Glomerular visceral epithelial cell (primary cell): Measurements from ENCODE around the gene COX4I2.
"Not testable (repeated sequence)": the region's sequence is repeated elsewhere in the genome, so short reads cannot be mapped to it uniquely, and the experiment has no call there.

Experiments used
- DNase-seq: peaks from one replicate; pipeline ENCODE4 v3.0.0-alpha.2; 2016; ENCODE audit errors: extremely low spot score

COX4I2 gene

DNA sequence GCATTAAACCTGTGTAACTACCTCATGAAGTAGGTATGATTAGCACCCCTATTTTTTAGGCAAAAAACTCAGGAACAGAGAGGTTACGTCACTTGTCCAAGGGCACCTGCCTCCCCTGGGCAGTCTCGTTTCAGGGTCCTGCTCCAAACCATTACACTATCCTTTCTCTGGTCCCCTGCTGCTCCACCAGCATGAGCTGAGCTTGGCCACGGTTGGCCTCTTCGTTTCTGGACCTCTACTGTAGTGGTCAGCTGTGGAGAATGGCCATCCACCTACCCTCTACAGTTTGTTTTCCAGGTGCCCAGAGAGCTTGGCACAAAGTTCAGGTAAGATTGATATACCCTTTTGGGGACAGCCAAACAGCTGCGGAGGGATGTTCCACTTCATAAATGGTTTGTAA lies 16.8 kb downstream of the COX4I2 start:
- no peak for DNase-seq

GRCh38 chr20:31661625-31662371 lies 24.1 kb downstream of the COX4I2 start:
- peak; percentile 93 for DNase-seq

DNA sequence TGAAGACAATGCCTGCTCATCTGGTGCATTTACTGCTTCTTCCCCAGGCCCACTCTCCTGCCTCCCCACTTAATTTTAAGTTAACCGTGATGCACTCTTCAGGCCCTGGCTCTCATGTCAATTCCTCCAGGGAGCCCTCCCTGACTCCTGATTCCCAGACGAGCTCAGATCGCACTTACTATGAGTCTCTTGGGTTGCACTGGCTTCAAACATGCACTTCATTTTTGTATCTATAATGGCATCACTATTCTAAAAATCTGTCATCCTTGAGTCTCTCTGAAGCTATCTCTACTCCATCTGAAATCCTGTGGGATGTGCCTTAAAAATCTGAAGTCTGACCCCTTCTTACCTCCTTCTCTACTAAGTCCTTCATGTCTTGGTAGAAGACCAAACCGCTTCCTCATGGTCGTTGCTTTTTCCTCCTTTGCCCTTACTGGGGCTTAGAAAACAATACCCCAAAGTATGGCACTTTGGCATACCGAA lies 24.7 kb downstream of the COX4I2 start:
- no peak for DNase-seq

GRCh38 chr20:31663524-31663837 lies 25.8 kb downstream of the COX4I2 start:
- DNase-seq = no peak

GRCh38 chr20:31663838-31664695 lies 26.4 kb downstream of the COX4I2 start:
- no peak for DNase-seq

GRCh38 chr20:31664696-31665354 lies 27.1 kb downstream of the COX4I2 start:
- DNase-seq = no peak

DNA sequence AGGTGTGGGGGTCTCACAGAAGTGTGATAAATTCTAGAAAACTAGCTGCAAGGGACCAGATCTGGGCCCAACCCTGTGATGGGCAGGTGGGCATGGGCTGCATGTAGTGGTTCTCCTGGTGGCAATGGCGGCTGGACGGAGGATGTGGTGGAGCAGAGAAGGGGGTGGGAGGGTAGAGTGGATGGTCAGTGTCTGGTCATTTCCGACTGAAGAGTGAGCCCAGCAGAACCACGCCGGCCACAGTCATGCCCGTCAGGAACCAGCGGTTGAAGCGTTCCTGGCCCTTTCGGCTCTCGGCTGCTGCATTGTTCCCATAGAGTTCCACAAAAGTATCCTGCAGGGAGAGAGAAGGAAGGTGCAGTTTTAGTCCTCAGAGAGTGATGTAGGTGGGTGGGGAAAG lies 28.0 kb downstream of the COX4I2 start:
- DNase-seq = no peak

- no peak for DNase-seq
These were observed 28.7 kb downstream of the COX4I2 start for GRCh38 chr20:31666258-31667042.

DNA sequence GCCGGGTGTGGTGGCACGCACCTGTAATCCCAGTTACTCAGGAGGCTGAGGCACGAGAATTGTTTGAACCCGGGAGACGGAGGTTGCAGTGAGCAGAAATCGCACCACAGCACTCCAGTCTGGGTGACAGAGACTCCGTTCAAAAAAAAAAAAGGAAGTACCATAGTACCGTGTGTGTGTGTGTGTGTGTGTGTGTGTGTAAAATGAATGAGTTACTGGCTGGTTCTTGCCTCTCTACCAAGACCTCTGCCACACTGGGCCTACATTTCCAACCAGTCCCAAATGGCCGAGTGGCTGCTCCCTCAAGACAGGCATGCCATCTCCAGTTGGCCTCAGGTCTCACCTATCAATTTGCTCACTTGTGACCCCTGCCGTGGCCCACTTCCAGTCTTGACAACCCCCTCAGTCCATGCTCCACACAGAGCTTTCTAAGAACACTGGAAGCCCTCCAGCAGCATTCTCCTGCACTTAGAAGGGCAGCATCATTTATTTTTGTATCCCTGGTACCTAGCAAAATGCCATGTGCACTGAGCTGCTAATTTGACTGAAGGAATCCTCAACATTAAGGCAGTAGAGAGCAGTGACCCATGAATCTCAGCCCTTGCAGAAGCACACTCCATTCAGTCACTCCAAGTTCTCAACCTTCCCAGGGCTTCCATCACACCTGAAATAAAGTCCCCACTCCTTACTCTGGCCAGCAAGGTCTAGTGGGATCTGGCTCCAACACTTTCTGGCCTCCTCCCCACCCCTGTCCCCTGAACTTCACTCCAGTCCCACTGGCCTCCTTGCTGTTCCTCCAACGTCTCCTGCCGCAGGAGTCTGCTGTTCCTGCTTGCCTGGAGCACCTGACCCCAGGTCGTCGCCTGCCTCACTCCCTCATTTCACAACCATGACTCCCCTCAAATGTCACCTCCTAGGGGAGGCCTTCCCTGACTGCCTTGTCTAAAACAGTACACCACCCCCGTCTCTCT lies 29.9 kb downstream of the COX4I2 start:
- no peak for DNase-seq

- DNase-seq = not testable (repeated sequence)
These were observed 31.2 kb downstream of the COX4I2 start for GRCh38 chr20:31668944-31669343.

- DNase-seq = no peak
These were observed 32.2 kb downstream of the COX4I2 start for GRCh38 chr20:31669876-31670275.

GRCh38 chr20:31670371-31671228 lies 32.9 kb downstream of the COX4I2 start:
- DNase-seq = no peak

DNA sequence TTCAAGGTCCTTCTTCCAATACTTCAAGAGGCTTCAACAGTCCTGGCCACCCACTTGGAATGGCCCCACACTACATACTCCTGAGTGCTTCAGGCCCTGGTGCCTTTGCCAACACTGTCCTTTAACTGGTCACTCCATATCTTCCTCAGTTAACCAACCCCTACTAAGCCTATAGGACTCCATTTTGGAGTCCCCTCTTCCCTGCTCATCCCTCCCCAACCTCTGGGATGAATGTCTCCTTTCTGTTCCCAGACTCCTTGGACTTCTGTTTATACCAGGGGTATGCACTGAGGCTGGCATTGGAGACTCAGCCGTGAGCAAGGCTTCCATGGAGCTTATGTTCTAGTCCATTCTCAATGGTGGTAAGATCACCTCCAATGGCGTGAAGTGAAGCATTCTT lies 33.6 kb downstream of the COX4I2 start:
- no peak for DNase-seq

- no peak for DNase-seq
These were observed 35.7 kb downstream of the COX4I2 start for GRCh38 chr20:31673435-31673834.

DNA sequence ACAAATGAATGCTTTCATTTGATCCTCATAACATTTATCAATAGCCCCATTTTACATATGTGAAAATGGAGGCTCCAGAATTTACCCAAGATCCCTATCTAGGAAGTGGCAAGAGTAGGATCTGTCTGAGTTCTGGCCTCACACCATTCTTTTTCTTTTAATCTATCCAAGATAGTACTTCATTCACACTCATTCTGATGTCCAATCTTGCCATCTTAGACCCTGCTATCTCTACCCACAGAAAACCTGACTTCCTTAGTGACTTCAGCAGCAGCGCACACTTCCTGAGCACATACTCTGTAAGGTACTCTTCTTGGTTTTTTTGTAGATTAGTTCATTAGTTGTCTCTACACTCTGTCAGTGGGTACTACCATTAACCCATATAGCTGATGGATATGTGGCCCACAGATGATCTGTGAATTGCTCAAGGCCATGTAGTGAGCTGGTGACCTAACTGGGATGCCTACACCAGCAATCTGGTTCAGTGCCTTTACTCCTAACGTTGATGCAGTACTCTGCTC lies 36.3 kb downstream of the COX4I2 start:
- DNase-seq = no peak

- DNase-seq = peak; percentile 70
These were observed 37.4 kb downstream of the COX4I2 start for GRCh38 chr20:31674895-31675827.

DNA sequence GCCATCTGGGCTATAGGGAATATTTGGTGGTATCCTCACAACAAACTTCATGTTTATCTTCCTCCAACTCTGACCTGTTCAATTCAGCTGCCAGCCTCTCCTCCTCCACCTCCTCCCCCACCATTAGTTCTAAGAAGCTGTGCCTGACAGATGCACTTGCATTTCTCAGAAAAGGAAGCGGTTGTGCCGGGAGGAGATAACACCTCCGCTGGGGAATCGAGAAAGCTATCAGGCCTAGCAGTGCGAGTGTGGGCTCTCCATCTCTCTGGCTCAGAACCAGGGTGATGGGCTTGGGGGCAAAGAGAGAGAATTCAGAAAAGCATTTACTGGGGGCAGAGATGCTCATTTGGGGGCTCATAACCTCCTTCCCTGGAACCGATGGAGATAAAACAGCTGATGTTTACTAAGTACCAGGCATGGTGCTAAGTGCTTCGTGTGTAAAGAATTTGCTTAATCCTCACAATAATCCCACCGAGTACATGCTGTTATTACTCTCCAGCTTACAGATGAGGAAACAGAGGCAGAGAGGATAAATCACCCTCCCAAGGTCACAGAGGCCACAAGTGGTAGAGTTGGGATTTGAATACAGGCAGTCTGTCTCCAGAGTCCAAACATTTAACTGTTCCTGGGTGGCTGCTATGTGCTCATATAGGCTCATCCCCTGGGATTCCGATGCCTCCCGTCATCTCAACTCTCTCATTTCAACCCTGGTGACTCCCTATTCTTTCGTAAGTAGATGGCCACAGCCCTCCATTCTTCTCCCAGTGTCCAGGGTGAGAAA lies 38.3 kb downstream of the COX4I2 start:
- no peak for DNase-seq
